ENCODE results near the gene C1orf185. TPM values are rescaled to one million over a fixed set of nuclear protein-coding genes. Genes with fewer than 3 reads are reported as not detected.

Gene C1orf185
- polyA plus RNA-seq, 1 of the 3 experiments (the other 2 are of a cell fraction) = not detected

Small RNAs within 50 kb of the gene (small RNA-seq; reads per million reads assigned to genes)
- gene MIR4421 = 0 reads per million in 7 experiments
- gene MIR6500 = 0 to 0.20 (median 0) reads per million in 7 experiments
- gene RF00019 = 0 reads per million in 7 experiments

Other genes with a start within 250 kb of the C1orf185 start
- gene FAF1, start 142.0 kb upstream of the C1orf185 start, polyA plus RNA-seq (2012; rRNA removed) = 8.7 and 9.7 TPM in 2 replicates
- gene CDKN2C, start 132.0 kb upstream of the C1orf185 start, polyA plus RNA-seq (2012; rRNA removed) = 27.0 and 29.4 TPM in 2 replicates
- 62.5 and 86.9 TPM in 2 replicates for gene RNF11, start 134.0 kb downstream of the C1orf185 start, polyA plus RNA-seq (2012; rRNA removed)
- gene TTC39A, start 228.3 kb downstream of the C1orf185 start, polyA plus RNA-seq (2012; rRNA removed) = 0.97 and 1.3 TPM in 2 replicates